Stimulated activated memory B cell treated with anti-CD40 and anti-IgM and Interleukin-4, amounts not matched to agents 10 μg/mL and 1 μg/mL and 100 μg/mL, for 72 hours (primary cell): ENCODE data around the gene PRKG1.

Source experiments
- ATAC-seq: fragments of 150-1000 bp; cut with Tn5 transposase; 2 replicates; pipeline ENCODE4 v1.10.0; 2021
- H3K27ac Mint-ChIP-seq: one replicate; pipeline ENCODE4 v1.8.0; 2022; ENCODE audit warnings: mild to moderate bottlenecking, mixed read lengths
- H3K27me3 Mint-ChIP-seq: one replicate; pipeline ENCODE4 v1.8.0; 2022; ENCODE audit warnings: mixed read lengths
- H3K36me3 Mint-ChIP-seq: one replicate; pipeline ENCODE4 v1.8.0; 2022; ENCODE audit warnings: mixed read lengths
- H3K4me1 Mint-ChIP-seq: one replicate; pipeline ENCODE4 v1.8.0; 2022; ENCODE audit warnings: mixed read lengths
- H3K4me3 Mint-ChIP-seq: one replicate; pipeline ENCODE4 v1.8.0; 2022; ENCODE audit warnings: mild to moderate bottlenecking, moderate library complexity, mixed read lengths
- H3K9me3 Mint-ChIP-seq: one replicate; pipeline ENCODE4 v1.8.0; 2022; ENCODE audit warnings: mixed read lengths

The PRKG1 gene

DNA sequence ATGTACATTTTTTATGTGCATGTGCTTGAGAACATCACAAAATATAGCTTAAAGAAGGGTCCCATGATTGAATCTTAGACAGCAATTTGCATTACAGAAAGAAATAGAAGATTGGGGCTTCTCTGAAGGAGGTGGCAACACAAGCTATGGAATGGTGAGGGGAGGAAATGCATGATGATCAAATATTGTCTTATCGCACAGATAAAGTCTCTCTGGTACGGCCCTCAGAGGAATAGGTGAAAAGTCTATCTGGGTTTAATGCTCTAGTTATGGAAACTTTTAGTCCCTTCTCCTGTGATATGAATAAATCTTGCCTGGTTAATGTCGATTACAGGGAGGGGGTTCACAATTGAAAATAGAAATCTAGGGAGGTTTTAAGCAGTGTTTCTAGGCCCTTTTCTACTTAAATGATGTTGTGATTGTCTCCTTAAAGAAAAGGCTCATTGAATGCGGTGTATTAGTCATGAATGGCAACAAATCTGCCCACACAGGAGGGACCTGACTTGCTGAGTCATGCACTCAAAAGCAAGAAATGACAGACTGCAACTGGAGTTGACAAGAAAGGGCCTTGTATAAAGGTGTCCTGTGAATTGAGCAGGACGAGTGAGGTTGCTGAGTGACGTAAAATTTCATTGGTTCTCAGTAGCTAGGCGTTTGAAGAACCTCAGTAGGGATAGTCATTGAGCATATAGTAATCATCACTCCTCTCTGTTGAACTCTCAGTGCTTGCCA lies 758.5 kb downstream of the PRKG1 start:
- no peak overlapping the region for H3K4me3 Mint-ChIP-seq
- no peak for ATAC-seq
- no peak overlapping the region for H3K27ac Mint-ChIP-seq
- H3K27me3 Mint-ChIP-seq = no peaks in the 10 kb centered on the region
- H3K36me3 Mint-ChIP-seq = no peaks in the 10 kb centered on the region
- peaks cover 13% of the 10 kb centered on the region for H3K9me3 Mint-ChIP-seq
- H3K4me1 Mint-ChIP-seq = no peaks in the 10 kb centered on the region

DNA sequence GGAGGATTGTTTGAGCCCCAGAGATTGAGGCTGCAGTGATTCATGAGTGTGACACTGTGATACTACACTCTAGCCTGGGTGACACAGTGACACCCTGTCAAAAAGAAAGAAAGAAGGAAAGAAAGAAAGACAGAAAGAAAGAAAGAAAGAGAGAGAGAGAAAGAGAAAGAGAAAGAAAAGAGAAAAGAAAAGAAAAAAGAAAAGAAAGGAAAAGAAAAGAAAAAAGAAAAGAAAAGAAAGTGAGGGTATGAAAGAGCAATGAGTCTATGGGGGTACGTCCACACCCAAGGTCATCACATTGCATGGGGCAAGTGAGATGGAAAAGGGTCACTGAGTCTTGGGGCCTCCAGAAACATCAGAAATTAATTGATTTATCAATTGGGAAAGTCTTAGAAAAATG lies 760.3 kb downstream of the PRKG1 start:
- no peak for ATAC-seq
- no peaks in the 10 kb centered on the region for H3K27me3 Mint-ChIP-seq
- no peak overlapping the region for H3K4me3 Mint-ChIP-seq
- H3K9me3 Mint-ChIP-seq = peaks cover 13% of the 10 kb centered on the region
- no peaks in the 10 kb centered on the region for H3K4me1 Mint-ChIP-seq
- H3K36me3 Mint-ChIP-seq = no peaks in the 10 kb centered on the region
- H3K27ac Mint-ChIP-seq = no peak overlapping the region

DNA sequence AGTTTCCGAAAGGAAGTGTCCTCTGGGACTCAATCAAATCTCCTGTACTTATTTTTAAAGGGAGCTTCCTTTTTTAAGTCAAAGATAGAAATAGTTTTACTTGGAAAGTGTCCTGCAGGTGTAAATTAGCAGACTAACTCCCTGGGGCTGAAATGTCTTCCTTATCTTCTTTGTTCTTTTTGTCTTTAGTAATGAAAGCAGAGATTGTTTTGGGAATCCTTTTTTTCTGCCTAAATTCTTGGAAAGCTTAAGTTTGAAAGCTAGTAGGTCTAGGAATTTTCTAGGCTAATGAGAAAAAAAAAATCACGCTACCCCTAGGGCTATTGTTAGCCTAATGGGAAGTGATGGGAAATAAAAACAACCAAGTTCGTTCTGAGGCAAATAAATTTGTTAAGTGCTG lies 764.2 kb downstream of the PRKG1 start:
- Mint-ChIP-seq H3K27me3 (no peaks in the 10 kb centered on the region), H3K27ac (no peak overlapping the region), H3K9me3 (peaks cover 5% of the 10 kb centered on the region), H3K4me3 (no peak overlapping the region), H3K4me1 (no peaks in the 10 kb centered on the region), H3K36me3 (no peaks in the 10 kb centered on the region)
- ATAC-seq = no peak

DNA sequence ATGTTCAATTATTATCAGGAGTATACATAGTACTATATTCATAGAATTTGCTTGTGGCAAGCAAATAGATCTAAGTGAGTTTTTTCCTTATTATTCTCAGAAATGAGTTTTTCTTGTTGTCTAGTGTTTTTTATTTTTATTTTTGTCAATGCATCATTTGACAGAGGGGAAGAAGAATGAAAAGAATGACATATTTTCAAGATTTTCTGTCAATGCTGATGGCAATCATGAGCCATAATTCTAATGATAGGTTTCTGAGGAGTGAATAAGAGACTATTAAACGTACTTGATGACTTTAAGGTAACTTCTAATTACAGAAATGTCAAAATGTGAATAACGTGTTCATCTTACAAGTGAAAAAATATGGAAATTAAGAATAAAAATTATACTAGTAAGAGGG lies 769.7 kb downstream of the PRKG1 start:
- no peak for ATAC-seq
- no peak overlapping the region for H3K27ac Mint-ChIP-seq
- H3K36me3 Mint-ChIP-seq = no peaks in the 10 kb centered on the region
- no peaks in the 10 kb centered on the region for H3K9me3 Mint-ChIP-seq
- H3K4me1 Mint-ChIP-seq = no peaks in the 10 kb centered on the region
- no peaks in the 10 kb centered on the region for H3K27me3 Mint-ChIP-seq
- no peak overlapping the region for H3K4me3 Mint-ChIP-seq

DNA sequence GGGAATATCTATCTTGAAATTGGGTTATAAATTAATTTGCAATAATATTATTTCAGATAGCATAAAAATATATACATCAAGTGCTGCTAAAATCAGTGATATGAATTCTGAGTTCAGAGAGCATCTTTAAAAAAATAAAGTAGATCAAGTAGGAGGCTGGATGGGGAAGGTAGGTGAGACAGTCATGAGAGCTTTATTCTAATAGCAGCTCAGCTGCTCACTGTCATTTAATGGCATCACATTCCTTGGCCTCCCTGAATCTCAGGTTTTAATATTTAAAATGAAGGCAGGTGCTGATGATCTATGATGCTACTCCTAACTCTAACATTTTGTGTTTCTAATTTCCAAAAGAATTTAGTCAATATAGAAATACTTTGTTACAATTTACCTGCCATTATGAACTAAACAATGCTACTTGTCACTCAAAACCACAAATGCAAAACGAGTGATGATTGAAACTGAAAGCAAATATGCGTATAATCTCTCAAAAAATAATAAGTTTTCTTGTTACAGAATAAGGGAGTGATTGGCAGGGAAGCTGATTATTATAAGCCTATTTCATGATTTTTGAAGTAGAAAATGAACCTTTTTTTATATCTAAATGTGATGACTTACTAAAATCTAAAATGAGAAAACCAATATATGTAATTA lies 772.7 kb downstream of the PRKG1 start:
- Mint-ChIP-seq H3K27ac (no peak overlapping the region), H3K36me3 (no peaks in the 10 kb centered on the region), H3K27me3 (no peaks in the 10 kb centered on the region), H3K9me3 (no peaks in the 10 kb centered on the region), H3K4me1 (no peaks in the 10 kb centered on the region), H3K4me3 (no peak overlapping the region)
- ATAC-seq = no peak

DNA sequence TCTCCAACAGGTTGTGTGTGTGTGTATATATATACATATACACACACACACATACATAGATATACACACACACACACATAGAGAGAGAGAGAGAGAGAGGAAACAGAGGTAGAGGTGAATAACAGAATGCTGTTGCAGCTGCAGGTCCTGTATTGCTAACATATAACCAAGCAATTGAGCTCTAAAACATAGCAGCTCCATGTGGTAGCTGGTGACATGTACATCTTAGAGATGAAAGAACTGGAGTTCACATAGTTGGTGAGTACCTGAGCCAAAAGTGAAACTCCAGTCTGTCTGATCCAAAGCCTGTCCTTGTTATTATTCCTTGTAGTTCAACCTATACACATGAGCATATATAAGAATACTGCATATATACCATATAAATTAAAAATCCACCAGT lies 778.0 kb downstream of the PRKG1 start:
- H3K4me1 Mint-ChIP-seq = no peaks in the 10 kb centered on the region

DNA sequence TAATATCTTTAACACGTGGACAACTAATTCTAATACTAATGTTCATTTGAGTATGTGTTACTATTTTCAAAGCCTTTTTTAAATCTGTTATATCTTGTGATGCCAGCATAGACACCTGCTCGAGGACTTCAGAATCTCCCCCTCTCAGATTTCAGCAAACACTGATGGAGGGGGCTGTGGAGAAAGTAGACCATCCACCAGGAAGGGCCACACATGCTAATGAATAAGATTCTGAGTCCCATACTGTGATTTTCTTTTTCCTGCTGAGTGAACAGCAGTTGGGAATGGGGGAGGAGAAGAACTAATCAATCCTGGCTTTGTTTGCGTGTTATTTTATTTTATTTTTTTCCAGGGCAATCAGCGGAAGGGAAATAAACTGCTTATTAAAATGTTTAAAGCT lies 783.0 kb downstream of the PRKG1 start:
- ATAC-seq = no peak
- H3K4me3 Mint-ChIP-seq = no peak overlapping the region
- no peaks in the 10 kb centered on the region for H3K36me3 Mint-ChIP-seq

More for the DNA sequence above, 778.0 kb downstream of the PRKG1 start:
- Mint-ChIP-seq H3K27me3 (no peaks in the 10 kb centered on the region), H3K4me3 (no peak overlapping the region), H3K9me3 (peaks cover 3% of the 10 kb centered on the region), H3K27ac (no peak overlapping the region), H3K36me3 (no peaks in the 10 kb centered on the region)
- no peak for ATAC-seq

DNA sequence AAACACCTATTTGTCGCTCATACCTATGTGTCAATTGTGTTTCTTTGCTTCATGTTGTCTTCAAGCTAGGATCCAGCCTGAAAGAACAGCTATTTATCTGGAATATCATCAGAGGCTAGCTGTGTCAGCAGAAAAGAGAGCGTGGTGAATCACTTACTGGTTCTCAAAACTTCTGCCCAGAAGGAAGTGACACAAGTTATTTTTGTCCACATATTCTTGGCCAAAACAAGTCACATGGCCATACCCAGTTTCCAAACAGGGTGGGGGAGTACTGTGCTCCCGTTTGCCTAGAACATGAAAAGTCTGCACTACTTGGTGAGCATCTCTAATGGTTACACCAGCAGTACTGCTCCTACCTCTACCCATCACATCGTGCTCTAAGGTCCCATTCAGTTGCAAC lies 786.0 kb downstream of the PRKG1 start:
- no peaks in the 10 kb centered on the region for H3K4me1 Mint-ChIP-seq
- no peak for ATAC-seq
- H3K9me3 Mint-ChIP-seq = peaks cover 3% of the 10 kb centered on the region
- no peak overlapping the region for H3K4me3 Mint-ChIP-seq
- H3K27me3 Mint-ChIP-seq = no peaks in the 10 kb centered on the region
- no peaks in the 10 kb centered on the region for H3K36me3 Mint-ChIP-seq
- no peak overlapping the region for H3K27ac Mint-ChIP-seq

More for the DNA sequence above, 783.0 kb downstream of the PRKG1 start:
- Mint-ChIP-seq H3K4me1 (no peaks in the 10 kb centered on the region), H3K27me3 (no peaks in the 10 kb centered on the region), H3K27ac (no peak overlapping the region), H3K9me3 (peaks cover 3% of the 10 kb centered on the region)

DNA sequence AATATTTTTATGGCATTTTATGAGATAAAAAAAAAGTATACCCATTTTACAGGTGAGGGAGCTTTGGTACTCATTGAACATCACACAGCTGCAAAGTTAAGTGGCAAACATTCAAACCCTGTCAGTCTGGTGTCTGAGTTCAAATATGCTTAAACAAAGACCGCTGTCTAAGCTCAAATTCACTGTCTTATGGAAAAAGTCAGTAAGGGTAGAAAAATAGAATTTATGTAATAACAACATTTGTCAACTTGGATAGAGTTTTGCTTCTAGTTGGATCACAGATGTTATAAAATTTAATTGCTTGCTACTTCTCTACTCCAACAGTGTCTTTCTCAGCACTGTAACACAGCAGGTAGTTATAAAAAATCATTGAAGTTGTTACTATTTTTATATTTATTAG lies 786.8 kb downstream of the PRKG1 start:
- no peak for ATAC-seq
- Mint-ChIP-seq H3K4me1 (no peaks in the 10 kb centered on the region), H3K27me3 (no peaks in the 10 kb centered on the region), H3K36me3 (no peaks in the 10 kb centered on the region), H3K4me3 (no peak overlapping the region), H3K27ac (no peak overlapping the region), H3K9me3 (peaks cover under 1% of the 10 kb centered on the region)

DNA sequence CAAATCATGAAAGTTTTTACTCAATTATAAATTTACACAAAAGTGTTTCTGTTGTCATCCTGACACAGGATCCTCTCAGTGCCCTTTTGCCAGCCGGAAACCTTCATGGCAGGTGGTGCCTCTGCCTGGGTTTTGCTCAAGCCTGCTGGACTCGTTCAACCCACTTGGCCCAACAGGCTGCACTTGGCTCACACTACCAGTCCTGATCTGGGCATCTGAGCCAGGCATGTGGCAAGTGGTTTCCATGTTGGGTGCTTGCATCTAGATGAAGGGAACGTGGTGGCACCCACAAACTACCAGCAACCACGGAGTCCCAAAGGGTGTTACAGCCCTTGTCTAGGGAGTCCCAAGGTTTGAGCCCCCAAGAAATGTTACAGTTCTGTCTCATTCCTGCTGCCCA lies 787.4 kb downstream of the PRKG1 start:
- Mint-ChIP-seq H3K36me3 (no peaks in the 10 kb centered on the region), H3K27ac (no peak overlapping the region), H3K4me1 (no peaks in the 10 kb centered on the region), H3K27me3 (no peaks in the 10 kb centered on the region), H3K4me3 (no peak overlapping the region), H3K9me3 (no peaks in the 10 kb centered on the region)
- ATAC-seq = peak; percentile 34

DNA sequence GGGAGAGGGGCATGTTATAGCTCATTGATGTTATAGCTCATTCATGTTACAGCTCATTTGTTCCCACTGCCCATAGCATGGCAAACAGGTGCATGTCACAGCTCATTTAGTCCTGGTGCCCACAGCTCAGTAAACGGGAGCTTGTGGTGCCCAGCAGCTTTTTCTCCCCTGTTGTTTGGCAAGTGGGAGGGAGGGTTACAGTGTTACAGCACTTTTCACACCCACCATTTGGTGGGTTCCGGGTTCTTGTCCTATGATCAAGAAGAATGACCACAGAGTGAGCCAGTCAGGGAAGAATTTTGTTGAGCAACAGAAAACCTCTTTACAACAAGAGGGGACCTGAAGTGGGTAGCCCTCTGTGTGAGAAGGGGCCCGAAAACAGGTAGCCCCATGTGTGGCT lies 787.9 kb downstream of the PRKG1 start:
- Mint-ChIP-seq H3K9me3 (no peaks in the 10 kb centered on the region), H3K27me3 (no peaks in the 10 kb centered on the region), H3K36me3 (no peaks in the 10 kb centered on the region), H3K4me3 (no peak overlapping the region), H3K4me1 (no peaks in the 10 kb centered on the region), H3K27ac (no peak overlapping the region)
- no peak for ATAC-seq

DNA sequence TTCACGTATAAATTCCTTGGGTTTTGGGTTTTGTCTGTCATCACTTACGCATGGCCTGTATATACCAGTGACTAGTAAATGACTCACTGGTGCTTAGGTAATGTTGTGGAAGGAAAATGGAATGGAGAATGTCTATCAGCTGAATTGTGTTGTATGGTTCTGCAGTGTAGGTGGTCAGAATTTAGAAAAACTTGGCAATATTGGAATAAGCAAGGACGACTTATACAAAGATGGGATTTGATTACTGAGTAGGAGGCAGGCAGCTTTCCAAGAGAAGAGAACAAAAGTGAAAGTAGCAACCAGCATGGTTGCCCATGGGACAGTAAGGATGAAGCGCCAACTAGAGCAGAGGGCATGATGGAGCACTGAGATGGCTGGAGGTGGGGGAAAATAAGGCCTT lies 793.7 kb downstream of the PRKG1 start:
- H3K36me3 Mint-ChIP-seq = no peaks in the 10 kb centered on the region
- no peaks in the 10 kb centered on the region for H3K9me3 Mint-ChIP-seq
- H3K4me1 Mint-ChIP-seq = no peaks in the 10 kb centered on the region
- no peak for ATAC-seq
- H3K4me3 Mint-ChIP-seq = no peak overlapping the region
- no peak overlapping the region for H3K27ac Mint-ChIP-seq
- H3K27me3 Mint-ChIP-seq = no peaks in the 10 kb centered on the region

DNA sequence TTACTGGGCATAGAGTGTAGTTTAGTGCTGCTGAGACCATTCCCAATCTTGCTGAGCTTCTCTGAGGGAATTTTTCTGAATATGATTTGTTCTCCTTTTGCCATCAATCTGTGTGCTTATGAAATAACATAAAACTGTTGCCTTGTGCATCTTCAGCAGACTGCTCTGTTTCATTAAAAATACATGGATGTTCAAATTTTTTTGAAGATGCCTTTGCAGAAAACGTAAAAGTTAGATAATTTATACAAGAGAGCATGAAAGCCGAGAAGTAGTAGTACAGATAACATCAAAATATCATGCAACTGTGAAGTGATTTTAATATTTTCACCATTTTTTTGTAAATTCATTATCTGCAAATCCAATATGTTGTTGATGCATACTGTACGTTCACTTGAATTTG lies 799.8 kb downstream of the PRKG1 start:
- Mint-ChIP-seq H3K9me3 (no peaks in the 10 kb centered on the region), H3K4me1 (no peaks in the 10 kb centered on the region), H3K27ac (no peak overlapping the region), H3K36me3 (no peaks in the 10 kb centered on the region), H3K27me3 (no peaks in the 10 kb centered on the region), H3K4me3 (no peak overlapping the region)
- ATAC-seq = no peak

DNA sequence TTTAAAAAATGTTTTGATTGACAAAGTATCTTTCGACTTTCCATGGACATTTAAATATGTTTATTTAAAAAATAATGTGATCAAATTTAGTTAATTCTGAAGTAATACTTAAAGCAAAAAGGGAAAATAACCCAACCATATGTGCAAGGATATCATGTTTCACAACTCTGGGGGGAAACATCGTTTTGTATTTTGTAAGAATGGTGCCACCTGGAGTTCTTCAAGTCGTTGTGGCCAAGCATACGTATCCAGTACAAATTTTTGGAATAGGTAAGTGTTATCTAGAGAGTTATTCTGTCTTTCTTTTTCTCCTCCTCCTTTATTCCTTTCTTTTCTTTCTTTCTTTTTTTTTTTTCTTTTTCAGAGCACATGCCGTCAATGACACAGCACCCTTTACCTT lies 801.3 kb downstream of the PRKG1 start:
- Mint-ChIP-seq H3K36me3 (no peaks in the 10 kb centered on the region), H3K4me3 (no peak overlapping the region), H3K27me3 (no peaks in the 10 kb centered on the region), H3K4me1 (no peaks in the 10 kb centered on the region), H3K27ac (no peak overlapping the region), H3K9me3 (no peaks in the 10 kb centered on the region)
- ATAC-seq = no peak

DNA sequence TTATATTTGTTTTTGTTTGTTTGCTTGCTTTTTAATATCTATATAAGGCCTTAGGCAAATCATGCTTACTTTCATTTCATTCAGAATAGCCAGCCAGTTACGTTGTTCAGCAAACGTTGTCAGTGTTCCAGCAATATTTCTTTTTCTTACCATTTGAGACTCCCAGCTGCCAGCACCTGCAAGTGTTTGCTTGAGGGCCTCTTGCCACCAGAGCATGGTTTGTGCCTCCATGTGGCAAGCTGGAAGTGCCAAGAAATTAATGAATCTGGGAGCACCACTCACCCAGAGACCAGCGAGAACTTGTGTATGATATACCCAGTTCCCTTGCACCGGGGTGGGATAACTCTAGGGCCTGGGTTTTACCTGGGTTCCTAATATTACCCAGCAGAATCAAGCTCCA lies 802.2 kb downstream of the PRKG1 start:
- ATAC-seq = no peak
- Mint-ChIP-seq H3K4me3 (no peak overlapping the region), H3K4me1 (no peaks in the 10 kb centered on the region), H3K27ac (no peak overlapping the region), H3K27me3 (no peaks in the 10 kb centered on the region), H3K36me3 (no peaks in the 10 kb centered on the region), H3K9me3 (no peaks in the 10 kb centered on the region)

DNA sequence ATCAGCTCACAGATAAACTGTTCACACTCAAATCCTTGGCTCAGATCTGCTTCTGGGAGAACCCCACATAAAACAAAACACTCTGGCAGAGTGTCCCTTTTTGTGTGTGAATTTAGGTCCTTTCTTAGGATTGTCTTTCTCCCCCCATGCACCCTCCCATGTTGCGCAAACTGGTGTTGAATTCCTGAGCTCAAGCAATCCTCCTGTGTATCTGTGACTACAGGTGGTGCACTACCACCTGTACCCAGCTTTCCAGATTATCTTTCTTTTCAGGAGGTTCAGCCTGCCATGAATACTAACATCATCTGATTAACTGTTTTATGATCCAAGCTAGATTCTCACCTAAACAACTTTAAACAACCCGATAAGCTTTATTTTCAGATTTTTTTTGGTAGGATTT lies 802.7 kb downstream of the PRKG1 start:
- Mint-ChIP-seq H3K36me3 (no peaks in the 10 kb centered on the region), H3K4me3 (no peak overlapping the region), H3K27ac (no peak overlapping the region), H3K4me1 (no peaks in the 10 kb centered on the region), H3K27me3 (no peaks in the 10 kb centered on the region), H3K9me3 (no peaks in the 10 kb centered on the region)
- no peak for ATAC-seq
